ENCODE results near the gene CORO2A. TPM values are rescaled to one million over a fixed set of nuclear protein-coding genes. Genes with fewer than 3 reads are reported as not detected.

The CORO2A gene
- total and polyA plus RNA-seq, 10 of the 15 experiments (the other 5 are each of a cell fraction or from before 2014, with no cell fraction given) = 1.0 to 5.3 (median 3.5) TPM

DNA sequence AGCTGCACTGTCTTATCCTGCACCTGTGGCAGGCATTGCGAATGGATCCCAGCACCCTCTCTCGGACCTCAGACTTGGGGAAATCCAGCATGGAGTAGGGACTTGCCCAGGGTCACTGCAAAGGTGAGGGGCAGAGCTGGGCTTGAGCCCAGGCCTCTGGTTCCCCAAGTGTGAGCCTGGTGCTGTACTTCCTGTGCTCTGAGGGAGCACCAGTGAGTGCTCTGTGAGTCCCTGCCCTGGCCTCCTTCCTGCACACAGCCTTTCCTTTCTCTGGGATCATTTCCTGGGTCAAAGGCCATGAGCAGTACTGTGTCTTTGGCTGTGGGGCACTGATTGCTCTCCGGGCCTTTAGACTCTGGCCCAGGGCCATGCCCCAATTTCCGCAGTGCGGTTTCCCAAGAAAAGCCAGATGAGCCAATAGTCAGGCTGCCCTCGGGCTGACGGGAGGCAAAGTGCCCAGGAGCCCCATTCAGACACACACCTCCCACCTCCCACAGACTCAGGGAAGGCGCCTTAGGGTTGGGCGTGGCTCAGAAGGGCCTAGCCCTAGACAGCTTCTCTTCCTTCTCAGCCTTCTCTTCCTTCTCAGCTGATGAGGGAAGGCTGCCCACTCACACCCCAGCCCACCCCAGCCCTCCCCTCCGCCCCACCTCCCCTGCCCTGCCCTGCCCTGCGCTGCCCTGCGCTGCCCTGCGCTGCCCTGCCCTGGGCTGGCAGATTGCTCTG lies 50.1 kb downstream of the CORO2A start (continued):
- TF ChIP-seq GABPA (IDR thresholded peaks at IDR 0.05; ENCODE audit: low read depth) (peak; percentile 52; the same call in 1 of the 2 replicates), ZNF207 (IDR thresholded peaks at IDR 0.05; ENCODE audit: borderline replicate concordance) (no peak), POU2F2 (IDR thresholded peaks at IDR 0.05; ENCODE audit: borderline replicate concordance, low read depth, low read length) (no peak), ZSCAN29 (IDR thresholded peaks at IDR 0.05) (no peak)
- TF ChIP-seq, protein P1, sequence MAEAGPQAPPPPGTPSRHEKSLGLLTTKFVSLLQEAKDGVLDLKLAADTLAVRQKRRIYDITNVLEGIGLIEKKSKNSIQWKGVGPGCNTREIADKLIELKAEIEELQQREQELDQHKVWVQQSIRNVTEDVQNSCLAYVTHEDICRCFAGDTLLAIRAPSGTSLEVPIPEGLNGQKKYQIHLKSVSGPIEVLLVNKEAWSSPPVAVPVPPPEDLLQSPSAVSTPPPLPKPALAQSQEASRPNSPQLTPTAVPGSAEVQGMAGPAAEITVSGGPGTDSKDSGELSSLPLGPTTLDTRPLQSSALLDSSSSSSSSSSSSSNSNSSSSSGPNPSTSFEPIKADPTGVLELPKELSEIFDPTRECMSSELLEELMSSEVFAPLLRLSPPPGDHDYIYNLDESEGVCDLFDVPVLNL (IDR thresholded peaks at IDR 0.05; ENCODE audit: low read depth, low read length) = no peak
- TF ChIP-seq, protein P2, sequence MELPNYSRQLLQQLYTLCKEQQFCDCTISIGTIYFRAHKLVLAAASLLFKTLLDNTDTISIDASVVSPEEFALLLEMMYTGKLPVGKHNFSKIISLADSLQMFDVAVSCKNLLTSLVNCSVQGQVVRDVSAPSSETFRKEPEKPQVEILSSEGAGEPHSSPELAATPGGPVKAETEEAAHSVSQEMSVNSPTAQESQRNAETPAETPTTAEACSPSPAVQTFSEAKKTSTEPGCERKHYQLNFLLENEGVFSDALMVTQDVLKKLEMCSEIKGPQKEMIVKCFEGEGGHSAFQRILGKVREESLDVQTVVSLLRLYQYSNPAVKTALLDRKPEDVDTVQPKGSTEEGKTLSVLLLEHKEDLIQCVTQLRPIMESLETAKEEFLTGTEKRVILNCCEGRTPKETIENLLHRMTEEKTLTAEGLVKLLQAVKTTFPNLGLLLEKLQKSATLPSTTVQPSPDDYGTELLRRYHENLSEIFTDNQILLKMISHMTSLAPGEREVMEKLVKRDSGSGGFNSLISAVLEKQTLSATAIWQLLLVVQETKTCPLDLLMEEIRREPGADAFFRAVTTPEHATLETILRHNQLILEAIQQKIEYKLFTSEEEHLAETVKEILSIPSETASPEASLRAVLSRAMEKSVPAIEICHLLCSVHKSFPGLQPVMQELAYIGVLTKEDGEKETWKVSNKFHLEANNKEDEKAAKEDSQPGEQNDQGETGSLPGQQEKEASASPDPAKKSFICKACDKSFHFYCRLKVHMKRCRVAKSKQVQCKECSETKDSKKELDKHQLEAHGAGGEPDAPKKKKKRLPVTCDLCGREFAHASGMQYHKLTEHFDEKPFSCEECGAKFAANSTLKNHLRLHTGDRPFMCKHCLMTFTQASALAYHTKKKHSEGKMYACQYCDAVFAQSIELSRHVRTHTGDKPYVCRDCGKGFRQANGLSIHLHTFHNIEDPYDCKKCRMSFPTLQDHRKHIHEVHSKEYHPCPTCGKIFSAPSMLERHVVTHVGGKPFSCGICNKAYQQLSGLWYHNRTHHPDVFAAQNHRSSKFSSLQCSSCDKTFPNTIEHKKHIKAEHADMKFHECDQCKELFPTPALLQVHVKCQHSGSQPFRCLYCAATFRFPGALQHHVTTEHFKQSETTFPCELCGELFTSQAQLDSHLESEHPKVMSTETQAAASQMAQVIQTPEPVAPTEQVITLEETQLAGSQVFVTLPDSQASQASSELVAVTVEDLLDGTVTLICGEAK (IDR thresholded peaks at IDR 0.05; ENCODE audit: borderline replicate concordance) = no peak

DNA sequence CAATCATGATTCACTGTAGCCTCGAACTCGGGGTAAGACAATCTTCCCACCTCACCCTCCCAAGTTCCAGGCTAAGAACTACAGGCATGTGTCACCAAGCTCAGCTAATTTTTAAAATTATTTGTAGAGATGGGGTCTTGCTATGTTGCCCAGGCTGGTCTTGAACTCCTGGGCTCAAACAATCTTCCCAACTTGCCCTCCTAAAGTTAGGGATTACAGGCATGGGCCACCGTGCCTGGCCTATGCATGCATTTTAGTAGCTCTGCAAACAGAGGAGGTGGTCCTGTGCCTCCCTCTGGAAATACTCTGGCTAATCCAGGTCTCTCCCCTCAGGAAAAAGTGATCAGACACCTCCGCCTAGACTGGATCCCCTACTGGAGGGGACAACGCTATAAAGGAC lies 51.9 kb downstream of the CORO2A start:
- intact Hi-C loops (cut with micrococcal nuclease; ENCODE audit: unreplicated experiment) (no loop called here), in situ Hi-C loops (cut with MboI) (no loop called here)
- H3K4me1 ChIP-seq (ENCODE audit: control insufficient read depth, insufficient read depth, low read length) = peaks cover 10% of the 10 kb centered on the region
- WGBS (ENCODE audit: insufficient coverage, insufficient replicate concordance, low lambda C conversion rate, missing lambda C conversion rate) = 75% methylated on average over 5 of the region's 5 CpGs
- H3K4me3 ChIP-seq = no peak overlapping the region
- no peak overlapping the region for H3K4me2 ChIP-seq (ENCODE audit: control insufficient read depth, insufficient read depth)
- H4K20me1 ChIP-seq (ENCODE audit: control insufficient read depth, insufficient read depth) = no peaks in the 10 kb centered on the region
- H3K79me2 ChIP-seq (ENCODE audit: control insufficient read depth, insufficient read depth, low read length) = no peaks in the 10 kb centered on the region
- no peak for DNase-seq (ENCODE audit: low read depth, low spot score)
- ATAC-seq = no peak
- ChIA-PET SMC1A (ENCODE audit: uncharacterized antibody, unreplicated experiment) (interaction anchor here (0.5 kb wide), 1 partner anchor 270 kb away, joined by 3 read pairs; no protein-coding TSS in a partner anchor), RAD21 (ENCODE audit: unreplicated experiment) (no interaction called here), POLR2A (no interaction called here), CTCF (interaction anchor here (1.0 kb wide), 1 partner anchor 66 kb away, joined by 3 read pairs; no protein-coding TSS in a partner anchor)
- H3K9me3 ChIP-seq (replicated peaks; ENCODE audit: control insufficient read depth, insufficient read depth, low read length) = no peaks in the 10 kb centered on the region
- no peak overlapping the region for H3K9ac ChIP-seq (ENCODE audit: control insufficient read depth, insufficient read depth, low read length)
- no peak overlapping the region for H2AFZ ChIP-seq (ENCODE audit: control insufficient read depth, low read depth, low read length)
- TF ChIP-seq BHLHE40 (IDR thresholded peaks at IDR 0.05; ENCODE audit: borderline replicate concordance in 1 of 2, low read depth in 2 of 2, low read length in 1 of 2) = no peak
- H3K27ac ChIP-seq (ENCODE audit: control insufficient read depth, insufficient read depth) = no peak overlapping the region
- H3K27me3 ChIP-seq (replicated peaks in 1 of 2; ENCODE audit: control insufficient read depth in 2 of 2, insufficient read depth in 2 of 2, low read length in 1 of 2) = no peaks in the 10 kb centered on the region
- H3K36me3 ChIP-seq (ENCODE audit: control insufficient read depth in 2 of 2, insufficient read depth in 2 of 2, low read length in 1 of 2) = no peaks in the 10 kb centered on the region
- FAIRE-seq = no peak
- no TSS peak for BruUV-seq (replicated peaks)
